ENCODE measurements around the gene MRPS35. TPM values are rescaled to one million over a fixed set of nuclear protein-coding genes. Genes with fewer than 3 reads are reported as not detected.
"Not testable (repeated sequence)": the region's sequence is repeated elsewhere in the genome, so short reads cannot be mapped to it uniquely, and the experiment has no call there.

MRPS35 gene
- total RNA-seq, 6 donors from 2014 or later, result 9.4 to 36.7 (median 31.2) TPM

GRCh38 chr12:27733791-27734190, 23.2 kb downstream of the MRPS35 start:
- Histone ChIP-seq H3K36me3 (peaks cover 0 to 48% (median 6%) of the 10 kb centered on the region in 4 donors), H3K4me3 (no peak overlapping the region), H3K4me1 (no peaks in the 10 kb centered on the region), H3K27me3 (no peaks in the 10 kb centered on the region), H3K9me3 (no peaks in the 10 kb centered on the region), H3K27ac (no peak overlapping the region)
- WGBS, 2 donors, result 79 to 88% methylated on average over 1 of the region's 1 CpG
- ATAC-seq (ENCODE audit: low FRiP score in 2 of 2) (no peak), DNase-seq (no peak)
- no peak for TF ChIP-seq POLR2AphosphoS5 (IDR thresholded peaks at IDR 0.05)
- no peak for TF ChIP-seq POLR2A (IDR thresholded peaks at IDR 0.05)
- TF ChIP-seq EP300 (IDR thresholded peaks at IDR 0.05), result no peak
- no peak for TF ChIP-seq CTCF (IDR thresholded peaks at IDR 0.05)

- peaks cover 0 to 53% (median 8%) of the 10 kb centered on the region in 4 donors for H3K36me3 ChIP-seq
- ATAC-seq (ENCODE audit: low FRiP score in 2 of 2); H3K9me3 ChIP-seq; H3K4me3 ChIP-seq; H3K27me3 ChIP-seq; H3K4me1 ChIP-seq; DNase-seq; H3K27ac ChIP-seq: not testable (repeated sequence)
- 93 to 95% methylated on average over 9 of the region's 9 CpGs for WGBS, 2 donors
Measured at GRCh38 chr12:27734321-27734720, 23.7 kb downstream of the MRPS35 start.

DNA sequence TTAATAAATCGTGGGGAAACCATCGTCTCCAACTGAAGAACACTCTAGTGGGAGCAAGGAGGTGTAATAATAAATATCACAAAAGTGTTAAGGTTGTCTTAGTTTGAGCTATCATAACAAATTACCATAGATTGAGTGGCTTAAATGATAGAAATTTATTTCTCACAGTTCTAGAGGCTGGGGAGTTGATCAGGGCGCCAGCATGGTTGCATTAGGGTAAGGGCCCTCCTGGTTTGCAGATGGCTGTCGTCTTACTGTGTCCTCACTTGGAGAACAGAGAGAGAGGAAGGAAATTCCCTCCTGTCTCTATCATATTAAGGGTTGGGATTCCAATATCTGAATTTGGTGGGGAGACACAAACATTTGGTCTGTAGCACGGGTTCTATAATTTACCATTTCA, 33.0 kb downstream of the MRPS35 start:
- no peak for ATAC-seq (ENCODE audit: low FRiP score in 2 of 2)
- Histone ChIP-seq H3K36me3 (peaks cover 0 to 54% (median 11%) of the 10 kb centered on the region in 4 donors), H3K27me3 (no peaks in the 10 kb centered on the region), H3K4me3 (no peak overlapping the region), H3K9me3 (no peaks in the 10 kb centered on the region), H3K27ac (no peak overlapping the region), H3K4me1 (peaks cover 0 to 12% (median 0%) of the 10 kb centered on the region in 4 donors)
- 96% methylated on average over 5 of the region's 5 CpGs for WGBS, 2 donors
- TF ChIP-seq POLR2AphosphoS5 (IDR thresholded peaks at IDR 0.05) (no peak), EP300 (IDR thresholded peaks at IDR 0.05) (no peak), POLR2A (IDR thresholded peaks at IDR 0.05) (no peak), CTCF (IDR thresholded peaks at IDR 0.05) (no peak)
- DNase-seq, result no peak

DNA sequence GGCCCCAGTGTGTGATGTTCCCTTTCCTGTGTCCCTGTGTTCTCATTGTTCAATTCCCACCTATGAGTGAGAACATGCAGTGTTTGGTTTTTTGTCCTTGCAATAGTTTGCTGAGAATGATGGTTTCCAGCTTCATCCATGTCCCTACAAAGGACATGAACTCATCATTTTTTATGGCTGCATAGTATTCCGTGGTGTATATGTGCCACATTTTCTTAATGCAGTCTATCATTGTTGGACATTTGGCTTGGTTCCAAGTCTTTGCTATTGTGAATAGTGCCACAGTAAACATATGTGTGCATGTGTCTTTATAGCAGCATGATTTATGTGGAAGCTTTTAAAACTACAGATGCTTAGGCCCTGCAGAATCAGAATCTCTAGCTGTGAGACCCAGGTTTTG, 35.1 kb downstream of the MRPS35 start:
- DNase-seq; H3K4me3 ChIP-seq; H3K27me3 ChIP-seq; ATAC-seq (ENCODE audit: low FRiP score in 2 of 2); H3K9me3 ChIP-seq; H3K27ac ChIP-seq: not testable (repeated sequence)
- 100% methylated on average over 1 of the region's 1 CpG; no CpG with 5 or more reads in 1 of the 2 donors for whole genome bisulfite sequencing, 2 donors
- peaks cover 0 to 33% (median 7%) of the 10 kb centered on the region in 4 donors for H3K36me3 ChIP-seq
- peaks cover 0 to 12% (median 0%) of the 10 kb centered on the region in 4 donors for H3K4me1 ChIP-seq

DNA sequence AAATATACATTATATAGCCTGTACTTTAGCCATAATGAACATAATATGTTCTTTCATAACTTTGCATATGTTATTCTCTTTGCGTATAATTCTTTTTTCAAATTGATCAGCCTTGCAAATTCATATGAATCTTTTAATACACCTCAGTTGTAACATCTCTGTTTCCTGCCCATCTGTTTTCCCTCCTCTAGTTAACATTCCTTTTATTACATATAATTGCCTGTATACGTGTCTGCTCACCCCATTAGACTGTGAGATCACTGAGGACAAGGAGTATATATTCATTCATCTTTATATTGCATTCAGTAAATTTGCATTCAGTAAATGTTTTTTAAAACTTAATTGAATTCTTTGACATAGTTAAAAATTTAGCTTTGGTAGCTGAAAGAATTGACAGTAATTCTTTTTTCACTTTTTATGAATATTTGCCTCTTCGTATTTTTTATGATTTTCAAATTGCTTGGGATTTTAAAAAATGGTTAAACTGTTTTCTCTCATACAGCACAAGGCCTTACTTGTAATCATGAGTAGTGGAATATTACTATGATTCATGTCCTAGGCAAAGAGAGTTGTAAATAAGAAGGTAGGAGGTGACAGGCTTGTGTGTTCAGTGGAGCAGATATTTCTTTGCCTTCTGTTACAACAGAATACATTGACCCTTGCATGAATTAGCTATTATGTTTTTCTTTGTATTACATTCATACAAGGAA, 36.6 kb downstream of the MRPS35 start:
- peak overlapping the region in 3 of 4 donors; percentile 35 to 65 (median 60) for H3K27ac ChIP-seq
- peaks cover 0 to 27% (median 7%) of the 10 kb centered on the region in 4 donors for H3K36me3 ChIP-seq
- no peak for TF ChIP-seq EP300 (IDR thresholded peaks at IDR 0.05)
- TF ChIP-seq POLR2A (IDR thresholded peaks at IDR 0.05), result no peak
- no peaks in the 10 kb centered on the region for H3K9me3 ChIP-seq
- WGBS, 2 donors, result 90 to 93% methylated on average over 3 of the region's 3 CpGs
- H3K4me1 ChIP-seq, result peaks cover 0 to 12% (median 0%) of the 10 kb centered on the region in 4 donors
- DNase-seq, result no peak
- ATAC-seq (ENCODE audit: low FRiP score in 2 of 2), result peak in 1 of 2 donors; percentile 53
- no peaks in the 10 kb centered on the region for H3K27me3 ChIP-seq
- H3K4me3 ChIP-seq, result no peak overlapping the region

- peaks cover 0 to 12% (median 0%) of the 10 kb centered on the region in 4 donors for H3K4me1 ChIP-seq
- WGBS, 2 donors, result 90 to 92% methylated on average over 12 to 15 of the region's 15 CpGs
- TF ChIP-seq EP300 (IDR thresholded peaks at IDR 0.05) (no peak), POLR2A (IDR thresholded peaks at IDR 0.05) (no peak), POLR2AphosphoS5 (IDR thresholded peaks at IDR 0.05) (no peak), CTCF (IDR thresholded peaks at IDR 0.05) (no peak)
Measured at GRCh38 chr12:27751386-27752047, 40.9 kb downstream of the MRPS35 start.

More at GRCh38 chr12:27751386-27752047, 40.9 kb downstream of the MRPS35 start:
- Histone ChIP-seq H3K36me3 (peaks cover 2 to 16% (median 7%) of the 10 kb centered on the region in 4 donors), H3K27me3 (no peaks in the 10 kb centered on the region), H3K4me3 (no peak overlapping the region), H3K9me3 (no peaks in the 10 kb centered on the region), H3K27ac (no peak overlapping the region)
- ATAC-seq (ENCODE audit: low FRiP score in 2 of 2), result no peak
- peak; percentile 22 to 55 for DNase-seq
